Measurements from ENCODE around the gene MTCL3.

MTCL3 gene

GRCh38 chr6:127518710-127519468 is at the start of gene MTCL3:
Gene MTCL3, minus strand, starts transcription at chr6:127519335.
- DNase-seq: no peak

GRCh38 chr6:127567476-127567875 is 48.3 kb upstream of the MTCL3 start:
- DNase-seq: no peak

GRCh38 chr6:127566651-127567050 is 47.5 kb upstream of the MTCL3 start:
- no peak for DNase-seq

GRCh38 chr6:127566119-127566518 is 47.0 kb upstream of the MTCL3 start:
- DNase-seq: no peak

GRCh38 chr6:127564761-127565160 is 45.6 kb upstream of the MTCL3 start:
- no peak for DNase-seq

- no peak for DNase-seq
Observed at GRCh38 chr6:127561660-127562059, 42.5 kb upstream of the MTCL3 start.

- DNase-seq: no peak
Observed at GRCh38 chr6:127554435-127555006, 35.4 kb upstream of the MTCL3 start.

GRCh38 chr6:127550403-127550802 is 31.3 kb upstream of the MTCL3 start:
- DNase-seq: no peak

- no peak for DNase-seq
Observed at GRCh38 chr6:127547904-127548649, 28.9 kb upstream of the MTCL3 start.

GRCh38 chr6:127547215-127547614 is 28.1 kb upstream of the MTCL3 start:
- DNase-seq: no peak

- no peak for DNase-seq
Observed at GRCh38 chr6:127539272-127539671, 20.1 kb upstream of the MTCL3 start.

- DNase-seq: no peak
Observed at GRCh38 chr6:127538750-127539264, 19.7 kb upstream of the MTCL3 start.

- DNase-seq: no peak
Observed at GRCh38 chr6:127533736-127534135, 14.6 kb upstream of the MTCL3 start.

- DNase-seq: no peak
Observed at GRCh38 chr6:127533011-127533410, 13.9 kb upstream of the MTCL3 start.

GRCh38 chr6:127522714-127523113 is 3.6 kb upstream of the MTCL3 start:
- DNase-seq: no peak

GRCh38 chr6:127520066-127520465 is 931 bp upstream of the MTCL3 start:
- DNase-seq: no peak

- no peak for DNase-seq
Observed at GRCh38 chr6:127519469-127519785, 292 bp upstream of the MTCL3 start.

GRCh38 chr6:127518191-127518709 is 885 bp downstream of the MTCL3 start:
- no peak for DNase-seq

GRCh38 chr6:127517693-127518092 is 1.4 kb downstream of the MTCL3 start:
- DNase-seq: no peak

GRCh38 chr6:127516662-127517273 is 2.4 kb downstream of the MTCL3 start:
- DNase-seq: peak; percentile 33

GRCh38 chr6:127515794-127516661 is 3.1 kb downstream of the MTCL3 start:
- DNase-seq: peak; percentile 72

GRCh38 chr6:127515234-127515793 is 3.8 kb downstream of the MTCL3 start:
- no peak for DNase-seq

Data from activated effector memory CD4-positive, alpha-beta T cell treated with Interleukin-2 at 50 U/mL for 16 hours (primary cell).